ENCODE results near the gene FNDC3A. TPM values are rescaled to one million over a fixed set of nuclear protein-coding genes. Genes with fewer than 3 reads are reported as not detected.

FNDC3A gene
- total and polyA plus RNA-seq, 9 of the 15 experiments (the other 6 are each of a cell fraction or from before 2014, with no cell fraction given), result 4.1 to 22.0 (median 13.5) TPM

GRCh38 chr13:49185264-49185663 is 209.6 kb downstream of the FNDC3A start (continued):
- TF ChIP-seq FOSL1 (tag; conservative IDR thresholded peaks at IDR 0.05) (no peak), TCF7L2 (IDR thresholded peaks at IDR 0.05; ENCODE audit: low read depth, low read length) (no peak), BCOR (IDR thresholded peaks at IDR 0.05) (no peak), CREB3 (tag; conservative IDR thresholded peaks at IDR 0.05; ENCODE audit: low read depth) (no peak), TRIM25 (IDR thresholded peaks at IDR 0.05; ENCODE audit: borderline replicate concordance) (no peak), ETS2 (tag; IDR thresholded peaks at IDR 0.05; ENCODE audit: borderline replicate concordance, poor library complexity, severe bottlenecking) (no peak)

- 91% methylated on average over 2 of the region's 2 CpGs for WGBS (ENCODE audit: insufficient coverage, low coverage, missing lambda C conversion rate)
- DNase-seq (ENCODE audit: extremely low read depth in 1 of 4, low spot score in 3 of 4), result no peak
- H2AFZ ChIP-seq (ENCODE audit: low read depth, low read length), result no peak overlapping the region
- H3K36me3 ChIP-seq (ENCODE audit: control insufficient read depth, insufficient read depth, low read length), result peaks cover 34% of the 10 kb centered on the region; the same call in 1 of the 3 replicates
- H3K27me3 ChIP-seq (ENCODE audit: control insufficient read depth in 2 of 2, insufficient read depth in 2 of 2, low read length in 2 of 2), result no peaks in the 10 kb centered on the region
- H3K4me1 ChIP-seq (replicated peaks in 1 of 2; ENCODE audit: control insufficient read depth in 2 of 2, insufficient read depth in 2 of 2, low read length in 2 of 2), result no peaks in the 10 kb centered on the region
- FAIRE-seq, result no peak
- intact Hi-C loops (cut with micrococcal nuclease) (no loop called here), in situ Hi-C loops (cut with MboI) (no loop called here)
- H3K27ac ChIP-seq (ENCODE audit: extremely low read depth, low read depth, low read length), result no peak overlapping the region
- no peaks in the 10 kb centered on the region for H3K9me1 ChIP-seq (ENCODE audit: control insufficient read depth, insufficient read depth, low read length)
- H3K4me3 ChIP-seq, result no peak overlapping the region
- no peak for ATAC-seq
- H4K20me1 ChIP-seq (replicated peaks; ENCODE audit: control insufficient read depth, insufficient read depth, low read length), result no peaks in the 10 kb centered on the region
- no peak overlapping the region for H3K9ac ChIP-seq (ENCODE audit: insufficient read depth in 1 of 2, low read depth in 2 of 2, low read length in 2 of 2)
- ChIA-PET POLR2A (no interaction called here), CTCF (ENCODE audit: low intra/inter-chr PET ratio) (no interaction called here)
- no TSS peak for BruUV-seq (replicated peaks)
- no peaks in the 10 kb centered on the region for H3K79me2 ChIP-seq (ENCODE audit: control insufficient read depth, insufficient read depth, low read length)
- TF ChIP-seq EHMT2 (IDR thresholded peaks at IDR 0.05), result no peak
- TF ChIP-seq HLTF (IDR thresholded peaks at IDR 0.05), result no peak
- TF ChIP-seq DPF2 (IDR thresholded peaks at IDR 0.05), result no peak
- no peak for TF ChIP-seq CEBPZ (IDR thresholded peaks at IDR 0.05; ENCODE audit: borderline replicate concordance, low read depth, low read length)
- TF ChIP-seq SMARCA4 (IDR thresholded peaks at IDR 0.05), result no peak
- no peak for TF ChIP-seq ZNF449 (CRISPR knock-in tag; IDR thresholded peaks at IDR 0.05)
- H3K9me3 ChIP-seq (replicated peaks; ENCODE audit: control insufficient read depth, insufficient read depth, low read depth, low read length), result no peaks in the 10 kb centered on the region
- H3K4me2 ChIP-seq (ENCODE audit: insufficient read depth, low read length), result no peak overlapping the region
These were observed 215.2 kb downstream of the FNDC3A start for GRCh38 chr13:49190901-49191300.
